Measurements from ENCODE around the gene C12orf60. TPM values are rescaled to one million over a fixed set of nuclear protein-coding genes. Genes with fewer than 3 reads are reported as not detected.
A peak's percentile ranks its signal among the peaks of the same experiment; 100 is the strongest.

C12orf60 gene
- total RNA-seq, 1 donor from 2014 or later, result 1.2 TPM

GRCh38 chr12:14774074-14774905, 29.2 kb upstream of the C12orf60 start:
- Mint-ChIP-seq H3K27ac (ENCODE audit: unreplicated experiment) (peak overlapping the region; percentile 99), H3K4me3 (ENCODE audit: unreplicated experiment) (peak overlapping the region; percentile 94), H3K9me3 (ENCODE audit: unreplicated experiment) (no peaks in the 10 kb centered on the region), H3K27me3 (ENCODE audit: unreplicated experiment) (no peaks in the 10 kb centered on the region), H3K4me1 (ENCODE audit: unreplicated experiment) (peaks cover 52% of the 10 kb centered on the region), H3K36me3 (ENCODE audit: unreplicated experiment) (no peaks in the 10 kb centered on the region)
- DNase-seq (ENCODE audit: extremely low spot score, unreplicated experiment), result peak; percentile 95
- TF ChIP-seq, protein P1, sequence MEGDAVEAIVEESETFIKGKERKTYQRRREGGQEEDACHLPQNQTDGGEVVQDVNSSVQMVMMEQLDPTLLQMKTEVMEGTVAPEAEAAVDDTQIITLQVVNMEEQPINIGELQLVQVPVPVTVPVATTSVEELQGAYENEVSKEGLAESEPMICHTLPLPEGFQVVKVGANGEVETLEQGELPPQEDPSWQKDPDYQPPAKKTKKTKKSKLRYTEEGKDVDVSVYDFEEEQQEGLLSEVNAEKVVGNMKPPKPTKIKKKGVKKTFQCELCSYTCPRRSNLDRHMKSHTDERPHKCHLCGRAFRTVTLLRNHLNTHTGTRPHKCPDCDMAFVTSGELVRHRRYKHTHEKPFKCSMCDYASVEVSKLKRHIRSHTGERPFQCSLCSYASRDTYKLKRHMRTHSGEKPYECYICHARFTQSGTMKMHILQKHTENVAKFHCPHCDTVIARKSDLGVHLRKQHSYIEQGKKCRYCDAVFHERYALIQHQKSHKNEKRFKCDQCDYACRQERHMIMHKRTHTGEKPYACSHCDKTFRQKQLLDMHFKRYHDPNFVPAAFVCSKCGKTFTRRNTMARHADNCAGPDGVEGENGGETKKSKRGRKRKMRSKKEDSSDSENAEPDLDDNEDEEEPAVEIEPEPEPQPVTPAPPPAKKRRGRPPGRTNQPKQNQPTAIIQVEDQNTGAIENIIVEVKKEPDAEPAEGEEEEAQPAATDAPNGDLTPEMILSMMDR (IDR thresholded peaks at IDR 0.05), result no peak

DNA sequence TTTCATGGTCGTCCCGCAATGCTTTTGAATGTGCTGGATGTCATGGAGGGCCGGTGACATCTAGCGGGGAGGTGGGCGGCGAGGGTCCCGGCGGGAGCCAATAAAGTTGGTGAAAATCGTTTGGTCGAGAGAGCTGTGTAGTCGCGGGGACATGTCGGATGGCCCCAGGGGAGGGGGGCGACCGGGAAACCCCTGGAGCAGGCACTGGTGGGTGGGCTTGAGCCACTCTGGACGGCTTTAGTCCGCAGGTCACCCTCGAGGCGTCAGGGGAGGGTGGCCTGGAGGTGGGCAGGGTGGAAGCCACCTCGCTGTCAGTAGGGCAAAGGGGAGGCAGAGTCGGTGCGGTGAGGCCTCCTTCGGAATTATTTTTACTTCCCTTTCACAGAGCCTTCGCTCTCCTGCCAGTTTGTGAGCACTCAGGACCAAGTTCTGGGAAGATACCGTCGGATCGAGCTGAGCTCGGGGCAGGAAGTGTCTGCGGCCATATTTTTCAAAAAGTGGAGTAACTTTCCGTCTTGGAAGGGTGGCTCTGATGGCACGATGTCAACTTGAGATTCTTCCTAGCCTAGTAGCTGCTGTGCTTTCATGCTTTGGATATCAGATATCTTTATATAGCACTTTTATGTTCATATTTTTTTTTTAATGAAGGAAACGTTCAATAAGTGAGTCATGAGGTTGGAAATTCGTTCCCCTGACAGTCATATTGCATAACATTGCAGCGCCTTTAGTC, 28.4 kb upstream of the C12orf60 start:
- Mint-ChIP-seq H3K27me3 (ENCODE audit: unreplicated experiment) (no peaks in the 10 kb centered on the region), H3K9me3 (ENCODE audit: unreplicated experiment) (no peaks in the 10 kb centered on the region), H3K4me3 (ENCODE audit: unreplicated experiment) (peak overlapping the region; percentile 94), H3K4me1 (ENCODE audit: unreplicated experiment) (peaks cover 55% of the 10 kb centered on the region), H3K27ac (ENCODE audit: unreplicated experiment) (peak overlapping the region; percentile 99), H3K36me3 (ENCODE audit: unreplicated experiment) (no peaks in the 10 kb centered on the region)
- TF ChIP-seq, protein P1 (IDR thresholded peaks at IDR 0.05), result no peak
- DNase-seq (ENCODE audit: extremely low spot score, unreplicated experiment), result no peak

DNA sequence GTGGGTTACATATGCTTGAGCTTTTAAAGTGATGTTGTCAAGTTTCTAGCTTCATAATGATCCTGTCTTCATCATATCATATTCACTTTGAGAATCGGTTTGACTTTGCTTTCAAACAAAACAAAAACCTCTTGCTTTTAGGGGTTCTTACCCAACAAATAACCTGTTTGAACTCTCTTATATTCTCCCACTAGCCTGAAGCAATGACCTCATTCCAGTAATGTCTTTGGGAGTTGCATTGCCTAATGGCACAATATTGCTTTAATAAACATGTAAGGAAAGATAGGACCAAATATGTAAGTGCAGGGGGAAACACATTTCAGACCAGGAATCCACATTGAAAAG, 27.9 kb upstream of the C12orf60 start:
- Mint-ChIP-seq H3K4me3 (ENCODE audit: unreplicated experiment) (peak overlapping the region; percentile 94), H3K4me1 (ENCODE audit: unreplicated experiment) (peaks cover 58% of the 10 kb centered on the region), H3K27me3 (ENCODE audit: unreplicated experiment) (no peaks in the 10 kb centered on the region), H3K9me3 (ENCODE audit: unreplicated experiment) (no peaks in the 10 kb centered on the region), H3K27ac (ENCODE audit: unreplicated experiment) (peak overlapping the region; percentile 99), H3K36me3 (ENCODE audit: unreplicated experiment) (no peaks in the 10 kb centered on the region)
- no peak for DNase-seq (ENCODE audit: extremely low spot score, unreplicated experiment)
- TF ChIP-seq, protein P1 (IDR thresholded peaks at IDR 0.05), result no peak

GRCh38 chr12:14776236-14776961, 27.1 kb upstream of the C12orf60 start:
- TF ChIP-seq, protein P1 (IDR thresholded peaks at IDR 0.05), result peak; percentile 45
- peak overlapping the region; percentile 94 for H3K4me3 Mint-ChIP-seq (ENCODE audit: unreplicated experiment)
- peaks cover 55% of the 10 kb centered on the region for H3K4me1 Mint-ChIP-seq (ENCODE audit: unreplicated experiment)
- H3K27me3 Mint-ChIP-seq (ENCODE audit: unreplicated experiment), result no peaks in the 10 kb centered on the region
- no peaks in the 10 kb centered on the region for H3K36me3 Mint-ChIP-seq (ENCODE audit: unreplicated experiment)
- no peaks in the 10 kb centered on the region for H3K9me3 Mint-ChIP-seq (ENCODE audit: unreplicated experiment)
- H3K27ac Mint-ChIP-seq (ENCODE audit: unreplicated experiment), result peak overlapping the region; percentile 99
- DNase-seq (ENCODE audit: extremely low spot score, unreplicated experiment), result no peak

Measured in osteocyte (in vitro differentiated cells).